Activated CD8-positive, alpha-beta T cell treated with anti-CD3 and anti-CD28 coated beads, Interleukin-2, amount 10 ng/mL, durations not matched to agents 7 days and 5 days (primary cell): ENCODE measurements around the gene RNF145. TPM values are rescaled to one million over a fixed set of nuclear protein-coding genes. Genes with fewer than 3 reads are reported as not detected.
A peak's percentile ranks its signal among the peaks of the same experiment; 100 is the strongest.

Experiments
- ATAC-seq: fragments of 150-1000 bp; cut with Tn5 transposase; one replicate; pipeline ENCODE4 v1.10.0; 2021; ENCODE audit warnings: moderate library complexity
- CTCF ChIA-PET: fragments of 350-600 bp; sonication (Branson Sonifier 250); formaldehyde crosslinking; loops from one replicate; lab custom pipeline; 2021; ENCODE audit warnings: antibody characterized with exemption; lab: Charles Lee
- POLR2A ChIA-PET: fragments of 350-600 bp; sonication (Branson Sonifier 250); formaldehyde crosslinking; loops from one replicate; lab custom pipeline; 2021; ENCODE audit warnings: antibody characterized with exemption; lab: Charles Lee
- DNase-seq: peaks from one replicate; pipeline ENCODE4 v3.0.0-alpha.2; 2020
- H3K27ac Mint-ChIP-seq: one replicate; pipeline ENCODE4 v1.8.0; 2021; ENCODE audit warnings: mild to moderate bottlenecking, mixed read lengths
- H3K27me3 Mint-ChIP-seq: one replicate; pipeline ENCODE4 v1.8.0; 2021; ENCODE audit warnings: low read depth, mixed read lengths
- H3K36me3 Mint-ChIP-seq: one replicate; pipeline ENCODE4 v1.8.0; 2021; ENCODE audit warnings: low read depth, mixed read lengths
- H3K4me1 Mint-ChIP-seq: one replicate; pipeline ENCODE4 v1.8.0; 2021; ENCODE audit warnings: low read depth, mixed read lengths
- H3K4me3 Mint-ChIP-seq: one replicate; pipeline ENCODE4 v1.8.0; 2021; ENCODE audit warnings: mild to moderate bottlenecking, mixed read lengths
- H3K9me3 Mint-ChIP-seq: one replicate; pipeline ENCODE4 v1.8.0; 2022; ENCODE audit warnings: mixed read lengths; ENCODE audit not compliant: insufficient read depth
- total RNA-seq, 2 experiments: library from RNA; stranded (reverse); gene quantifications; one replicate each; pipeline ENCODE4 v1.2.3, GENCODE V29; 2021

Gene RNF145
- total RNA-seq, 2 experiments from 2014 or later = 140 to 143 TPM

GRCh38 chr5:159217236-159217635 lies 7.9 kb upstream of the RNF145 start:
- no peaks in the 10 kb centered on the region for H3K36me3 Mint-ChIP-seq
- H3K27ac Mint-ChIP-seq = no peak overlapping the region
- ChIA-PET POLR2A (no interaction called here), CTCF (no interaction called here)
- H3K4me3 Mint-ChIP-seq = no peak overlapping the region
- no peak for DNase-seq
- no peaks in the 10 kb centered on the region for H3K9me3 Mint-ChIP-seq
- ATAC-seq = no peak
- peaks cover 10% of the 10 kb centered on the region for H3K4me1 Mint-ChIP-seq
- no peaks in the 10 kb centered on the region for H3K27me3 Mint-ChIP-seq

GRCh38 chr5:159216454-159216853 lies 7.1 kb upstream of the RNF145 start:
- no peak for DNase-seq
- Mint-ChIP-seq H3K27me3 (no peaks in the 10 kb centered on the region), H3K4me3 (no peak overlapping the region), H3K27ac (no peak overlapping the region), H3K36me3 (no peaks in the 10 kb centered on the region), H3K9me3 (no peaks in the 10 kb centered on the region), H3K4me1 (peaks cover 17% of the 10 kb centered on the region)
- ChIA-PET CTCF (interaction anchor here (2.3 kb wide), 1 partner anchor 28 kb away, joined by 6 read pairs; no protein-coding TSS in a partner anchor), POLR2A (no interaction called here)
- ATAC-seq = no peak

GRCh38 chr5:159215886-159216285 lies 6.5 kb upstream of the RNF145 start:
- ChIA-PET CTCF (interaction anchor here (0.9 to 2.3 kb wide), 2 partner anchors 29 to 59 kb away, joined by 3 to 6 read pairs; no protein-coding TSS in a partner anchor), POLR2A (no interaction called here)
- H3K27ac Mint-ChIP-seq = no peak overlapping the region
- H3K36me3 Mint-ChIP-seq = no peaks in the 10 kb centered on the region
- no peak overlapping the region for H3K4me3 Mint-ChIP-seq
- H3K27me3 Mint-ChIP-seq = no peaks in the 10 kb centered on the region
- H3K4me1 Mint-ChIP-seq = peaks cover 22% of the 10 kb centered on the region
- DNase-seq (no peak), ATAC-seq (no peak)
- no peaks in the 10 kb centered on the region for H3K9me3 Mint-ChIP-seq

GRCh38 chr5:159214486-159215271 lies 5.3 kb upstream of the RNF145 start:
- DNase-seq (no peak), ATAC-seq (no peak)
- no peaks in the 10 kb centered on the region for H3K27me3 Mint-ChIP-seq
- H3K9me3 Mint-ChIP-seq = no peaks in the 10 kb centered on the region
- peaks cover 34% of the 10 kb centered on the region for H3K4me1 Mint-ChIP-seq
- POLR2A ChIA-PET = no interaction called here
- H3K36me3 Mint-ChIP-seq = peaks cover 1% of the 10 kb centered on the region
- no peak overlapping the region for H3K4me3 Mint-ChIP-seq
- no peak overlapping the region for H3K27ac Mint-ChIP-seq
- CTCF ChIA-PET = interaction anchor here (0.9 to 2.3 kb wide), 5 partner anchors 30 to 197 kb away, joined by 3 to 7 read pairs (median 3); no protein-coding TSS in a partner anchor

- Mint-ChIP-seq H3K9me3 (no peaks in the 10 kb centered on the region), H3K4me3 (no peak overlapping the region), H3K4me1 (peaks cover 35% of the 10 kb centered on the region), H3K36me3 (peaks cover 10% of the 10 kb centered on the region), H3K27me3 (no peaks in the 10 kb centered on the region), H3K27ac (no peak overlapping the region)
- ChIA-PET CTCF (no interaction called here), POLR2A (no interaction called here)
- no peak for ATAC-seq
- no peak for DNase-seq
Observed at GRCh38 chr5:159212657-159213462, 3.5 kb upstream of the RNF145 start.

GRCh38 chr5:159211729-159212174 lies 2.4 kb upstream of the RNF145 start:
- Mint-ChIP-seq H3K36me3 (peaks cover 19% of the 10 kb centered on the region), H3K4me1 (peaks cover 41% of the 10 kb centered on the region), H3K27me3 (no peaks in the 10 kb centered on the region), H3K27ac (no peak overlapping the region), H3K4me3 (no peak overlapping the region), H3K9me3 (no peaks in the 10 kb centered on the region)
- ATAC-seq = no peak
- POLR2A ChIA-PET = no interaction called here
- no peak for DNase-seq
- CTCF ChIA-PET = interaction anchor here (1.0 to 1.7 kb wide), 3 partner anchors 15 to 56 kb away, joined by 3 to 10 read pairs (median 3); no protein-coding TSS in a partner anchor

GRCh38 chr5:159210846-159211245 lies 1.5 kb upstream of the RNF145 start:
- no peaks in the 10 kb centered on the region for H3K9me3 Mint-ChIP-seq
- H3K27ac Mint-ChIP-seq = no peak overlapping the region
- peaks cover 43% of the 10 kb centered on the region for H3K4me1 Mint-ChIP-seq
- H3K4me3 Mint-ChIP-seq = peak overlapping the region; percentile 86
- ATAC-seq (no peak), DNase-seq (no peak)
- POLR2A ChIA-PET = no interaction called here
- no peaks in the 10 kb centered on the region for H3K27me3 Mint-ChIP-seq
- H3K36me3 Mint-ChIP-seq = peaks cover 28% of the 10 kb centered on the region
- CTCF ChIA-PET = interaction anchor here (1.0 to 1.7 kb wide), 3 partner anchors 14 to 57 kb away, joined by 3 to 10 read pairs (median 3); no protein-coding TSS in a partner anchor

GRCh38 chr5:159210210-159210661 lies 883 bp upstream of the RNF145 start:
- ChIA-PET POLR2A (no interaction called here), CTCF (no interaction called here)
- H3K9me3 Mint-ChIP-seq = no peaks in the 10 kb centered on the region
- ATAC-seq (no peak), DNase-seq (peak; percentile 25)
- peaks cover 49% of the 10 kb centered on the region for H3K4me1 Mint-ChIP-seq
- H3K27me3 Mint-ChIP-seq = no peaks in the 10 kb centered on the region
- H3K27ac Mint-ChIP-seq = peak overlapping the region; percentile 94
- H3K36me3 Mint-ChIP-seq = peaks cover 28% of the 10 kb centered on the region
- H3K4me3 Mint-ChIP-seq = peak overlapping the region; percentile 86

- Mint-ChIP-seq H3K9me3 (no peaks in the 10 kb centered on the region), H3K27me3 (no peaks in the 10 kb centered on the region), H3K4me3 (peak overlapping the region; percentile 93), H3K4me1 (peaks cover 62% of the 10 kb centered on the region), H3K27ac (peak overlapping the region; percentile 97), H3K36me3 (peaks cover 33% of the 10 kb centered on the region)
- POLR2A ChIA-PET = interaction anchor here (0.6 to 2.4 kb wide), 7 partner anchors 10 to 150 kb away, joined by 3 to 29 read pairs (median 5); partner anchors contain the start of gene UBLCP1
- DNase-seq = peak; percentile 35
- CTCF ChIA-PET = interaction anchor here (0.6 to 2.1 kb wide), 8 partner anchors 10 to 1214 kb away, joined by 3 to 18 read pairs (median 4); no protein-coding TSS in a partner anchor
- no peak for ATAC-seq
Observed at GRCh38 chr5:159208514-159209437, 577 bp downstream of the RNF145 start.

- Mint-ChIP-seq H3K36me3 (peaks cover 40% of the 10 kb centered on the region), H3K9me3 (no peaks in the 10 kb centered on the region), H3K4me1 (peaks cover 67% of the 10 kb centered on the region), H3K27ac (peak overlapping the region; percentile 97), H3K4me3 (peak overlapping the region; percentile 93), H3K27me3 (no peaks in the 10 kb centered on the region)
- POLR2A ChIA-PET = interaction anchor here (0.6 to 2.4 kb wide), 13 partner anchors 9 to 801 kb away, joined by 3 to 29 read pairs (median 4); partner anchors contain the start of genes TTC1 and UBLCP1
- DNase-seq (peak; percentile 86), ATAC-seq (peak; percentile 65)
- CTCF ChIA-PET = interaction anchor here (0.6 to 2.1 kb wide), 12 partner anchors 9 to 1215 kb away, joined by 3 to 18 read pairs (median 4); no protein-coding TSS in a partner anchor
Observed at GRCh38 chr5:159207686-159208513, 1.5 kb downstream of the RNF145 start.
